Thyroid gland (tissue), 4 donors: Measurements from ENCODE around the gene SUSD3.

ENCODE experiments used
- POLR2A ChIP-seq, 2 donors: fragments of 450-650 bp; IDR thresholded peaks; one replicate each; pipeline ENCODE4 v1.6.1; 2017; ENCODE audit warnings: antibody characterized with exemption in 2 of 2, mild to moderate bottlenecking in 2 of 2, moderate library complexity in 1 of 2
- TF ChIP-seq, protein P1 (sequence below), 6 experiments: fragments of 200-600 bp in 3 of 6; fragments of 450-650 bp in 3 of 6; sonication (generic) in 3 of 6; IDR thresholded peaks; one replicate each; pipeline ENCODE4 v1.5.1; 2016 to 2019; ENCODE audit warnings: antibody characterized with exemption in 6 of 6, mild to moderate bottlenecking in 2 of 6, inconsistent platforms in 1 of 6, moderate library complexity in 1 of 6

- TF ChIP-seq, protein P1, sequence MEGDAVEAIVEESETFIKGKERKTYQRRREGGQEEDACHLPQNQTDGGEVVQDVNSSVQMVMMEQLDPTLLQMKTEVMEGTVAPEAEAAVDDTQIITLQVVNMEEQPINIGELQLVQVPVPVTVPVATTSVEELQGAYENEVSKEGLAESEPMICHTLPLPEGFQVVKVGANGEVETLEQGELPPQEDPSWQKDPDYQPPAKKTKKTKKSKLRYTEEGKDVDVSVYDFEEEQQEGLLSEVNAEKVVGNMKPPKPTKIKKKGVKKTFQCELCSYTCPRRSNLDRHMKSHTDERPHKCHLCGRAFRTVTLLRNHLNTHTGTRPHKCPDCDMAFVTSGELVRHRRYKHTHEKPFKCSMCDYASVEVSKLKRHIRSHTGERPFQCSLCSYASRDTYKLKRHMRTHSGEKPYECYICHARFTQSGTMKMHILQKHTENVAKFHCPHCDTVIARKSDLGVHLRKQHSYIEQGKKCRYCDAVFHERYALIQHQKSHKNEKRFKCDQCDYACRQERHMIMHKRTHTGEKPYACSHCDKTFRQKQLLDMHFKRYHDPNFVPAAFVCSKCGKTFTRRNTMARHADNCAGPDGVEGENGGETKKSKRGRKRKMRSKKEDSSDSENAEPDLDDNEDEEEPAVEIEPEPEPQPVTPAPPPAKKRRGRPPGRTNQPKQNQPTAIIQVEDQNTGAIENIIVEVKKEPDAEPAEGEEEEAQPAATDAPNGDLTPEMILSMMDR (IDR thresholded peaks at IDR 0.05) = no peak
- no peak for TF ChIP-seq POLR2A (IDR thresholded peaks at IDR 0.05)
Observed at GRCh38 chr9:93111001-93111370, 52.5 kb downstream of the SUSD3 start.
